HG02973 (cell line): ENCODE data around the gene RBMS3.
"Not testable (repeated sequence)": the region's sequence is repeated elsewhere in the genome, so short reads cannot be mapped to it uniquely, and the experiment has no call there.

Experiments
- ATAC-seq: cut with Tn5 transposase; IDR thresholded peaks from one replicate; pipeline ENCODE4 v1.9.1; 2021; ENCODE audit warnings: moderate library complexity; ENCODE audit not compliant: unreplicated experiment

Gene RBMS3

GRCh38 chr3:29337565-29337964 lies 56.7 kb downstream of the RBMS3 start:
- ATAC-seq = no peak

GRCh38 chr3:29338377-29338776 lies 57.5 kb downstream of the RBMS3 start:
- no peak for ATAC-seq

DNA sequence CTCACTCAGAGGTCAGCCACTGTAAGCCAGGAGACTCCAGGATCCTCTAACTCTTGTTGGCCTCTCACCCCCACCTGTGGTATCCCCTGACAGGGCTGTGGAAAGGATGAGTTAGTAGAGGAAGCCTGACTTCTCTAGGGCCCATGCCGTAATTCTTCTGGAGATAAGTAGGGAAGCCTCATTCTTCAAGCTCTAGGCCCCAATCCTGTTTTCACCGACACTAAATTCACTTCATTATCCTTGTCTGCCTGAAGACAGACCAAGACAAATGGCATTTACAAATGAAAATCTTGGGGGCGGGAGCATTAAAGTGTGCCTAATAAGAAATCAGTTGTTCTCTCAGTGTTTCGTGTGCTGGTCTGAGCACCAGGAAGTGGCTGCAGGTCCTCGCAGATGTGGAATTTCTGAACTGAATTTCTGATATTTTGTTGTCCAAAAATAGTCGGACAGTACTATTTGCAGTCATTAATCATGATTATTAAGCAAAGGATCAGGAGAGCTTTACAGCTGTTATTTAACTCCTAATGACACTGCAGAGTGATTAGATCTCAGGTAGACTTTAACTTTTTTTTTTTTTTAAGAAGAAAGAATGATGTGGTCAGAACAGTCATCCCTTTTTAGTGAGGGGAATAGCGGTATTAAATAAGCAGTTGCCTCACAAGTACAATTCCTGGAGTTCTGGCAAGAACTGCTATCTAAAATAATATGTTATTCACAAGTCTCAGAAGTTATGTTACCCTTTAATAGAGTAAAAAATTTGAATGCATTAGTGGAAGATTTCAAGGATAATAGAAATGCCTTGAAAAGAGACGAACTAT lies 58.4 kb downstream of the RBMS3 start:
- ATAC-seq = no peak

GRCh38 chr3:29344154-29344553 lies 63.3 kb downstream of the RBMS3 start:
- no peak for ATAC-seq

DNA sequence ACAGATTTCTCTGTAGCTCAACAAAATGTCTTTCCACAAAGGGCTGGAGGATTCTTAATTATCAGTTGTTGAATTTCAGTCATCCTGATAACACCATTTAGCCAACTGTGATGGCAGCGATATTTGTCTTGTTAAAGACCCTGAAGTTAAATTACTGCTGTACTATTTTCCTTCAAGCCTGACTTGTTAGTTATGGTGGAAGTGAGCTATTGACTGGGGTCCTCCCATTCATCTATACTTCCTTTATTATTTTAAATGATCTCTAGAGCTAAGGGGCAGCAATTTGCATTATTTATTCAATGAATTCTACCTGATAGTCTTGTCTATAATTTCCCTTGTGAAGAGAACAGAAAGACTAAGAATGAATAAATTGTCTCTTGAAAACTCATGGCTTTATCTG lies 64.1 kb downstream of the RBMS3 start:
- no peak for ATAC-seq

DNA sequence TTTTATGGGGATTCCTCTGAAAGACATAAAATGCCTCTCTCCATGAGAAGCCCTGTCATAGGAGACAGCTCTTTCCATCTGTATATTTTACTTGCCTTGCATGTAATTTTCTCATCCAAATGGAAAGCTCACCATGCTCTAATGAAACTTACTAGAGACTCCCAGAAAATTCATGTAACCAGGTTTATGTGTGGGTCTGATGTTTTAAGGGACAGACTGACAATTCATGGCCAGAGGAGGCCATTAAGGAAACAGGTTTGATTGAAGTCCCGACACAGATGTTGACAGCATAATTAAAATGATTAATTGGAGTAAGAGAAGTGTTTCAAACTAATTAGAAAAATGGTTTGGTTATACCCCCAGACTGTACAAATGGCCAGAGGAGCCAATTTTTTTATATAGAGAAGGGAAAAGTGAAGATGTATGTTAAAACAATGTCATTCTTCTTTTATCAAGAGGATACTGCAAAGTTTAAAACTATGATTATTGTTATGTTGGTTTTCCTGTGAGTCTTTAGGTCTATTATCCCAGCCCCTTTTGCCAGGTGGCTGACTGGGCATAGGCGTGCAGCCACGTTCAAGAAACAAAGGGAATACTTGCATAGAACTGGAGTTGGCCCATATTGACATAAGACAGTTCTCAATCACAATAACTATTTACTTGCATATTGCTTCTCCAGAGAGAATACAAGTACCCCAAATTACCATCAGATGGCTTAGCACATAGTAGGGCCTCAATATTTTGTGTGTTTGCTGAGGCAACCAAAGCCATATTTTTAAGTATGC lies 64.8 kb downstream of the RBMS3 start:
- no peak for ATAC-seq

DNA sequence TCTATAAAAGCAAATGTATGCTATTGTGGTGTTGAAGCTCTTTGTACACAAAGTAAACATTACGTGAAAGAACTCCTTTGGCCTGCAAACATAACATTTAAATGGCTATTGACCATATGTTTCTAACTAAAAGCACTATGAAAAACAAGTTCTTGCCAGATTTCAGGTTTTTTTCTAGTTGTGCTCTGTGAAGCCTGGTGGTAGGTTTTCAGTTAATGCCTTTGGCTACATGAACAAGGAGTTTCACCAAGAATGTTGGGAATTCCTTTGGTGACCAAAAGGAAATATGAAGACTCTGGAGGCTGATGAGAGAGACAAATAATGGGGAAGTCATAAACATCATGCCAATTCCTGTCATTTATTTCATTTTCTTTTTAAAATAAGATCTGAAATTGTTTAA lies 66.0 kb downstream of the RBMS3 start:
- no peak for ATAC-seq

DNA sequence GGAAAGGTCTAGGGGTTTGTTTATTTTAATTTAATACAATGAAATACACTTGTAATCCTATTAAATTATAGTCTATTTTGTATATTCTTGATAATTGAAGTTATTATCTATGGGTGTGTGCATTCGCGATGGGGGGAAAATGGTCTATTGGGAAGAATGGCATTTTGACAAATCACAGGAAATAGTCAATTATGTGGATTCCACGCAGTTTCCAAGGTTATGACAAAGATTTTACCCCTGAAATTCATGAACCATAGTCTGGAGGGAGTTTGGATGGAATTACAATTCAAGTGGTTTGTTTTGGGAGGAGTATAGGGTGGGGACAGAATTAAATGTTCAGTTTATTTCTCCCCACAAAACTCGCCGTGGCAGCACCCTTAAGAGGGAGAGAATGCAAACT lies 66.5 kb downstream of the RBMS3 start:
- ATAC-seq = no peak

DNA sequence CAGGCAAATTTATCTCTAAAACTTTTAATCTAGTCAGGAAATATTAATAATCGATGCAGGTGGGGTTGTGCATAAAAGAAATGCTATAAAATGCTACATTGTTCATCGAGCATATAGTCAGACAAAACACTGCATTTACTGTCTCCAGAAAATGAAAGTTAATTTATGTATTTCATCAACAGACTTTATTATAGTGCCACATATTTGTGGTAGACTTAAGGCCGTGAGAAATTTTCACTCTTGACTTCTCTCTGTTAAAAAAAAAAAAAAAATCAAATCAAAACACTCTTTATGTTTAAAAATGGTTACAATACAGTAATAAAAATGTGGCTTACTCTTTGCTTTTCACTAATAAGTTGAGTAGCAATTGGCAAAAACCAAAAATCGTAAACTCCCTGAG lies 67.4 kb downstream of the RBMS3 start:
- no peak for ATAC-seq

DNA sequence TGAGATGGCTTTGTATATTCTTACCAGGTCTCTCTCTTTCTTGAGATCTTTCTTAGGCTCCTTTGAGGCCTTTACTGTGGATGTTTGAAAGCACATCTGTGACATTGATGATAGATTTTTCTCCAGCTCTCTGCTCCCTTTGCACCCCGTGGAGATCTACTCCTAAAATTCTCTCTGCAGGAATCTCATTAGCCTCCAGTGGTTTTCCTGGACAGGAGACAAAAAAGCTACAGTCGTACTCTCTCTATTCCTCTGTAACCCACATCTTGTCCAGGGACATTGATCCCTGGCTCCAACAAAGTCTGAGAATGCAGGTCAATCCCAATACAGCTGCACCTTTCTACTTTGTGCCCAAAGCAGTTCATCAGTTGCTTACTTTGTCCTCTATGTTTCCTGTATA lies 68.2 kb downstream of the RBMS3 start:
- ATAC-seq = no peak

DNA sequence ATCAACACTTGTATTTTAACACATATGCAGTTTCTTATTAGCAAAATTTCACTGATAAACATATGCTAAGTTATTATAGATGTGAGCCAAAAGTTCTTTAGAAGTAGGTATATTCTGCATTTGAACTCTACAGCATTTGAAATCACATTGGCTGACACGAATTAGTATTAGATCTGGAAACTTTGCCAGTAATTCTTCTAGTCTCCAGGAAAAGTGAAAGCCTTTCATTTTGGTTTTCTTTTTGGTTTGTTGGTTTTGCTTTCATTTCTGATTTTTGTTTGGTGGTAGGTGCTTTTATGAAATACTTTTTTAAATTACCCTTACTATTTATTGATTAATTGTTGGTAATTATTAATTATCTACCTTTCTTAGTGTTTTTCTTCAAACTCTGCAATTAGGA lies 72.9 kb downstream of the RBMS3 start:
- ATAC-seq = no peak

DNA sequence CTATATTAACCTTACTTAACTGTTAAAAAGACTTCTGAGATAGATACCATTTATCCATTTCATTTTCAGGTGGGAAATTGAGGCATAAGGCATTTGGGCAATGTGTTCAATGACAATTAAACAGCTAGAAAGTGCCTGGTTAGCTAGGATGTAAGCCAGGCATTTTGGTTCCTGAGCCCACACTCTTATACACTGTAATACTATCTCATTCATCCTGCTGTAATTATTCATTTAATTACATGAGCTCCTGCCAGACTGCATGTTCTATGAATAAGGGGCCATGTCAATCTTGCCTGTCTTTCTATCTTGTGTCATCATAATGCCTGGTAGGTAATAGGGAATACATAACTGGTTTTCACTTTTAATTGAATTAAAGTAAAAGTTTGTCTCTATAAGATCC lies 74.0 kb downstream of the RBMS3 start:
- ATAC-seq = no peak

GRCh38 chr3:29356062-29356461 lies 75.2 kb downstream of the RBMS3 start:
- ATAC-seq = no peak

GRCh38 chr3:29360289-29360688 lies 79.4 kb downstream of the RBMS3 start:
- not testable (repeated sequence) for ATAC-seq

GRCh38 chr3:29363110-29363509 lies 82.2 kb downstream of the RBMS3 start:
- no peak for ATAC-seq

GRCh38 chr3:29370021-29370420 lies 89.2 kb downstream of the RBMS3 start:
- ATAC-seq = no peak

GRCh38 chr3:29370476-29371420 lies 89.9 kb downstream of the RBMS3 start:
- ATAC-seq = no peak

DNA sequence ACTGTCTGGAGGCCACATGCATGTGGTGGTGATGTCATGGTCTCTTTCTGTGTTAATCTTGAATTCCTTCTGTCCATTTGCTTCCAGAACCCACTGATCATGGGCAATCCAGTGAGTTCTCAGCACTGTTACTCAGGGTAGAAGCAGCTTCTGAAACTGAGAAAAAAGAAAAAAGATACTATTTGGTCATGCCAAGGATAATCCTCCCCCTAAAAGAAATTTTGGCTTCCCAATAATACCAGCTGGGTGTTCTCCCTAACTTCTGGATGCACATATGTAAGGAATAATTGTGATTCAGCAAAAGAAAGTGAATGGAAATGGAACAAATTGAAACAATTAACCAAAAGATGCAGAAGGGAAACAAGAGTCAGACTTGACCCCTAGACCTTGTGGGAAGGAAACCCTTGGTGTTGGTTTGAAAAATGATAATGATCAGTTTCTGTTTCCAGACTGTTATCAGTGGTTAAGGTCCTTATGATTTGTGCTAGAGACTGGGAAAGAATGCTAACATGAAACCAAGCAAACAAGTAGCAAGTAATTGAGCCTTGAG lies 92.3 kb downstream of the RBMS3 start:
- ATAC-seq = no peak

- no peak for ATAC-seq
Observed at GRCh38 chr3:29374226-29374625, 93.4 kb downstream of the RBMS3 start.

GRCh38 chr3:29379097-29379496 lies 98.2 kb downstream of the RBMS3 start:
- no peak for ATAC-seq

DNA sequence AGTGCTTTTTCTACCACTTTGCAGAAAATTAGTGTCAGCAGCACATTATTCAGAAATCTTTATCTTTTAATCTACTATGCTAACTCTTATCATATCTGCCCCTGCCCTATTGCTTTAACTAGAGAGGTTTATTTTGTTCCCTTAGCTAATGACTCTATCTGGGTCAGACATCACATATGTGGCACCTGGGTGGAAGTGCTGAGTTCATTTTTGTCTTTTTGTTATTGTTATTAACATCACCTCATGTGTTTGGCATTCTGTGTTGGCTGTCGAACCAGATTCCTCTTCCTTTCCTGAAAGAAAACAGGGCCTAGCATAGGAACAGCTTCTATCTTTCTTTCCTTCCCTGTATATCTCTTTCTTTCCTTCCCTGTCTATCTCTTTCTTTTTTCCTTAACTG lies 100.7 kb downstream of the RBMS3 start:
- ATAC-seq = no peak
